ENCODE data around the gene BABAM2. TPM values are rescaled to one million over a fixed set of nuclear protein-coding genes. Genes with fewer than 3 reads are reported as not detected.

Gene BABAM2
- total RNA-seq, 1 experiment from 2014 or later, result 27.1 TPM

- H2BK12ac ChIP-seq (ENCODE audit: insufficient read length, low read depth, low read length), result no peak overlapping the region
- no peaks in the 10 kb centered on the region for H4K20me1 ChIP-seq (ENCODE audit: control insufficient read depth, insufficient read depth, insufficient read length)
- no peak overlapping the region for H3K27ac ChIP-seq (ENCODE audit: insufficient read length, low read depth, low read length)
- no peak overlapping the region for H3K4ac ChIP-seq (ENCODE audit: low read depth, low read length)
- Mint-ChIP-seq H3K36me3 (ENCODE audit: insufficient read depth in 1 of 3, low read depth in 3 of 3) (no peaks in the 10 kb centered on the region), H3K9me3 (no peaks in the 10 kb centered on the region), H3K27ac (no peak overlapping the region), H3K4me3 (no peak overlapping the region), H3K27me3 (ENCODE audit: low read depth) (no peaks in the 10 kb centered on the region), H3K4me1 (peaks cover under 1% of the 10 kb centered on the region in 2 experiments; a peak in 2 of 4 replicates)
- no peaks in the 10 kb centered on the region for H3K79me1 ChIP-seq (ENCODE audit: insufficient read depth, low read depth, low read length, poor library complexity, severe bottlenecking)
- H2AFZ ChIP-seq (ENCODE audit: low read length), result no peak overlapping the region
- no peaks in the 10 kb centered on the region for H3K9me3 ChIP-seq (ENCODE audit: control insufficient read depth, low read depth, low read length)
- no peaks in the 10 kb centered on the region for H3K4me1 ChIP-seq (ENCODE audit: insufficient read depth, low read length)
- DNase-seq, result no peak
- H2AK5ac ChIP-seq (ENCODE audit: insufficient read length, low read length), result no peak overlapping the region
- no peak overlapping the region for H2BK15ac ChIP-seq (ENCODE audit: low read depth, low read length)
- no peak for TF ChIP-seq CTCF (conservative IDR thresholded peaks at IDR 0.05)
- H3K23me2 ChIP-seq (ENCODE audit: insufficient read length, low read depth, low read length, poor library complexity, severe bottlenecking), result no peaks in the 10 kb centered on the region
- no peak overlapping the region for H2BK20ac ChIP-seq (ENCODE audit: low read depth, low read length, poor library complexity, severe bottlenecking)
- no CpG with 5 or more reads among the region's 4 CpGs for WGBS (ENCODE audit: extremely low coverage, insufficient read length, low lambda C conversion rate)
- no peak overlapping the region for H3T11ph ChIP-seq (ENCODE audit: low read length)
- no peak overlapping the region for H3K9ac ChIP-seq (ENCODE audit: extremely low read depth, insufficient read length, low read length)
- no peak overlapping the region for H2BK5ac ChIP-seq (ENCODE audit: insufficient read length, low read length)
- no peak overlapping the region for H4K5ac ChIP-seq (ENCODE audit: insufficient read length, low read depth, low read length)
- H3K23ac ChIP-seq (ENCODE audit: insufficient read length, low read depth, low read length), result no peak overlapping the region
- no peak overlapping the region for H3K4me2 ChIP-seq (ENCODE audit: insufficient read depth, insufficient read length, low read length)
- H3K56ac ChIP-seq (ENCODE audit: insufficient read length, low read depth, low read length), result no peak overlapping the region
- H3K18ac ChIP-seq (ENCODE audit: insufficient read length, low read depth, low read length), result no peak overlapping the region
- H4K91ac ChIP-seq (ENCODE audit: insufficient read length, low read depth, low read length), result no peak overlapping the region
- no peak overlapping the region for H4K8ac ChIP-seq (replicated peaks; ENCODE audit: insufficient read length, low read depth, low read length)
- no peaks in the 10 kb centered on the region for H3K27me3 ChIP-seq (ENCODE audit: insufficient read depth, low read length)
- no peak overlapping the region for H2BK120ac ChIP-seq (ENCODE audit: low read depth, low read length, poor library complexity, severe bottlenecking)
- no peak overlapping the region for H3K14ac ChIP-seq (ENCODE audit: insufficient read depth, low read length)
- H3K79me2 ChIP-seq (ENCODE audit: insufficient read depth, low read length), result no peaks in the 10 kb centered on the region
Measured at GRCh38 chr2:27931361-27931950, 40.9 kb downstream of the BABAM2 start.

Data from H9 (cell line).